K562 (cell line): ENCODE results near the gene PPP6R3. TPM values are rescaled to one million over a fixed set of nuclear protein-coding genes. Genes with fewer than 3 reads are reported as not detected.

Experiments
- ATAC-seq: fragments of 200-7000 bp; cut with Tn5 transposase; 3 replicates; pipeline ENCODE4 v1.9.1; 2020; ENCODE audit warnings: moderate library complexity
- BruUV-seq: library from RNA; stranded (reverse); fragments of 400-500 nt; replicated peaks from 2 replicates; lab custom pipeline; 2021; lab: Mats Ljungman, UMichigan
- CTCF ChIA-PET: fragments of 300-600 bp; formaldehyde crosslinking; extraction: SDS; loops from one replicate; lab custom pipeline; 2021; ENCODE audit warnings: low intra/inter-chr PET ratio; lab: Yijun Ruan, JAX
- POLR2A ChIA-PET: fragments of 300-600, 350-650 bp; sonication (Branson Sonifier 250); formaldehyde crosslinking; extraction: SDS; loops from one replicate; lab custom pipeline; 2021; ENCODE audit warnings: antibody characterized with exemption, inconsistent platforms; lab: Yijun Ruan, JAX
- DNase-seq, 4 experiments: peaks; one replicate each; pipeline versions ENCODE4 v3.0.0 to v3.0.0-alpha.2; 2011 to 2018; ENCODE audit warnings: low spot score in 3 of 4, mixed read lengths in 3 of 4; ENCODE audit errors: extremely low read depth in 1 of 4
- FAIRE-seq: peaks from 2 replicates; lab custom pipeline; 2011; peaks lifted over from hg19 to GRCh38; lab: Jason Lieb, UNC
- H2AFZ ChIP-seq: 2 replicates; pipeline ENCODE4 v1.6.0; 2011; ENCODE audit warnings: low read depth, low read length, control low read depth, inconsistent platforms
- H3K27ac ChIP-seq: fragments of 200-600 bp; 3 replicates; pipeline ENCODE4 v1.8.0; 2011; ENCODE audit warnings: low read depth, mild to moderate bottlenecking, control low read depth, inconsistent platforms, low read length, moderate library complexity, mixed read lengths; ENCODE audit errors: extremely low read depth
- H3K27me3 ChIP-seq, 2 experiments: fragments of 300-600 bp in 1 of 2; 2 replicates in 1 of 2; 3 replicates in 1 of 2; pipeline versions ENCODE4 v1.6.0 to v1.8.0; 2011; ENCODE audit warnings: inconsistent platforms in 2 of 2, low read length in 2 of 2, mild to moderate bottlenecking in 1 of 2, mixed read lengths in 1 of 2, moderate library complexity in 1 of 2; ENCODE audit not compliant: control insufficient read depth in 2 of 2, insufficient read depth in 2 of 2
- H3K36me3 ChIP-seq: fragments of 300-600 bp; 3 replicates; pipeline ENCODE4 v1.8.0; 2011; ENCODE audit warnings: mild to moderate bottlenecking, low read length, inconsistent platforms; ENCODE audit not compliant: control insufficient read depth, insufficient read depth
- H3K4me1 ChIP-seq, 2 experiments: fragments of 200-600 bp in 1 of 2; replicated peaks in 1 of 2; 2 replicates in 1 of 2; 3 replicates in 1 of 2; pipeline versions ENCODE4 v1.5.1 to v1.8.0; 2011; ENCODE audit warnings: inconsistent platforms in 2 of 2, low read length in 2 of 2, mild to moderate bottlenecking in 1 of 2, mixed read lengths in 1 of 2, moderate library complexity in 1 of 2; ENCODE audit not compliant: control insufficient read depth in 2 of 2, insufficient read depth in 2 of 2
- H3K4me2 ChIP-seq: 2 replicates; pipeline ENCODE4 v1.6.1; 2011; ENCODE audit warnings: low read length, control low read depth, inconsistent platforms, mixed read lengths; ENCODE audit not compliant: insufficient read depth
- H3K4me3 ChIP-seq: fragments of 200-600 bp; sonication (generic), shearing (Covaris generic); 2 replicates; pipeline ENCODE4 v1.5.1; 2016; ENCODE audit warnings: control low read depth, inconsistent platforms
- H3K79me2 ChIP-seq: fragments of 200-600 bp; 3 replicates; pipeline ENCODE4 v1.8.0; 2011; ENCODE audit warnings: low read length, inconsistent platforms; ENCODE audit not compliant: control insufficient read depth, insufficient read depth
- H3K9ac ChIP-seq, 2 experiments: 2 replicates each; pipeline versions ENCODE4 v1.6.0 to v1.6.1; 2011; ENCODE audit warnings: low read depth in 2 of 2, low read length in 2 of 2, control low read depth in 1 of 2, inconsistent platforms in 1 of 2, mild to moderate bottlenecking in 1 of 2, mixed read lengths in 1 of 2; ENCODE audit not compliant: insufficient read depth in 1 of 2
- H3K9me1 ChIP-seq: one replicate; pipeline ENCODE4 v1.6.0; 2011; ENCODE audit warnings: inconsistent platforms, mild to moderate bottlenecking, low read length, moderate library complexity; ENCODE audit not compliant: control insufficient read depth, insufficient read depth
- H3K9me3 ChIP-seq: replicated peaks from 2 replicates; pipeline ENCODE4 v1.5.1; 2011; ENCODE audit warnings: low read depth, low read length, inconsistent platforms; ENCODE audit not compliant: control insufficient read depth, insufficient read depth
- H4K20me1 ChIP-seq: replicated peaks from 2 replicates; pipeline ENCODE4 v1.6.1; 2011; ENCODE audit warnings: low read length, inconsistent platforms, mixed read lengths; ENCODE audit not compliant: control insufficient read depth, insufficient read depth
- ATF4 ChIP-seq: fragments of 450-650 bp; formaldehyde crosslinking; IDR thresholded peaks from 2 replicates; pipeline ENCODE4 v1.4.0; 2022; ENCODE audit warnings: mild to moderate bottlenecking, moderate library complexity
- EGR1 ChIP-seq: fragments of 450-650 bp; conservative IDR thresholded peaks from 2 replicates; pipeline ENCODE4 v1.6.1; 2017; ENCODE audit warnings: mild to moderate bottlenecking
- GTF2A2 ChIP-seq: IDR thresholded peaks from 2 replicates; pipeline ENCODE4 v1.6.1; 2016; ENCODE audit warnings: mild to moderate bottlenecking, missing genetic modification characterization, missing compliant biosample characterization
- HCFC1 ChIP-seq: IDR thresholded peaks from 2 replicates; pipeline ENCODE4 v1.6.1; 2012; ENCODE audit warnings: low read depth, low read length, improper control_type of control experiment
- NR2C2 ChIP-seq, 2 experiments: fragments of 200-800 bp in 1 of 2; sonication (Bioruptor generic) in 1 of 2; sonication (generic) in 1 of 2; formaldehyde crosslinking in 1 of 2; IDR thresholded peaks; 2 replicates each; pipeline versions ENCODE4 v1.6.1 to v1.8.0; 2016 to 2022; ENCODE audit warnings: mild to moderate bottlenecking in 1 of 2, missing compliant biosample characterization in 1 of 2, missing genetic modification characterization in 1 of 2, missing genetic modification reagents in 1 of 2
- PKNOX1 ChIP-seq: fragments of 450-650 bp; IDR thresholded peaks from 2 replicates; pipeline ENCODE4 v1.6.1; 2016
- THAP12 ChIP-seq: fragments of 250-450 bp; sonication (Bioruptor Pico); IDR thresholded peaks from 2 replicates; pipeline ENCODE4 v1.9.0; 2021; ENCODE audit warnings: mild to moderate bottlenecking, inconsistent platforms
- TSC22D4 ChIP-seq: fragments of 450-650 bp; IDR thresholded peaks from 2 replicates; pipeline ENCODE4 v1.6.1; 2016; ENCODE audit warnings: missing genetic modification characterization, missing biosample characterization, control low read depth
- ZNF134 ChIP-seq: fragments of 250-450 bp; sonication (Bioruptor Pico); conservative IDR thresholded peaks from 2 replicates; pipeline ENCODE4 v1.4.0; 2020
- ZNF224 ChIP-seq: sonication (generic); formaldehyde crosslinking; IDR thresholded peaks from 2 replicates; pipeline ENCODE4 v1.8.0; 2022; ENCODE audit warnings: mild to moderate bottlenecking, missing genetic modification reagents
- WGBS: fragments of 100-300 bp; shearing (Covaris generic); methylation state at CpG from one replicate; pipeline ENCODE4 v1.1.6; 2016; ENCODE audit warnings: low coverage, mixed read lengths; ENCODE audit not compliant: insufficient coverage; ENCODE audit errors: missing lambda C conversion rate; 5-methylcytosine and 5-hydroxymethylcytosine counted together
- in situ Hi-C: fragments of 300-500 bp; cut with MboI; formaldehyde crosslinking; loops from 4 replicates; pipeline ENCODE4 v1.15.0; 2018; ENCODE audit warnings: inconsistent platforms, mixed read lengths
- intact Hi-C: fragments of 100-400 bp; cut with micrococcal nuclease; formaldehyde crosslinking; loops from 2 replicates; pipeline ENCODE4 v1.14.2; 2022
- polyA plus RNA-seq, 8 experiments: library from polyadenylated mRNA; depleted of rRNA in 4 of 8; stranded (reverse) in 5 of 8; unstranded in 3 of 8; fragments of >200 nt; fragmentation: Nextera tagmentation in 2 of 8; fragmentation: Illumina TruSeq in 1 of 8; extraction: Ambion mirVana in 2 of 8; extraction: Trizol in 1 of 8; gene quantifications; 2 replicates each; pipeline versions ENCODE4 v1.2.1 to v1.2.3, GENCODE V29; 2011 to 2014; ENCODE audit warnings: inconsistent platforms in 1 of 8, missing spikeins in 1 of 8
- total RNA-seq, 7 experiments: library from RNA; depleted of rRNA in 6 of 7; stranded (reverse); fragments of >200 nt in 6 of 7; fragmentation: Illumina TruSeq in 2 of 7; extraction: Trizol in 2 of 7; gene quantifications; 2 replicates each; pipeline versions ENCODE4 v1.2.1 to v1.2.3, GENCODE V29; 2011 to 2021; ENCODE audit warnings: low replicate concordance in 1 of 7

The PPP6R3 gene
- total and polyA plus RNA-seq, 9 of the 15 experiments (the other 6 are each of a cell fraction or from before 2014, with no cell fraction given), result 20.3 to 117 (median 80.6) TPM

GRCh38 chr11:68430384-68430783 is 30.2 kb upstream of the PPP6R3 start:
- no peak overlapping the region for H3K4me2 ChIP-seq
- H3K36me3 ChIP-seq, result peaks cover 65% of the 10 kb centered on the region; the same call in 2 of the 3 replicates
- no peak overlapping the region for H3K4me3 ChIP-seq
- no peaks in the 10 kb centered on the region for H4K20me1 ChIP-seq
- in situ Hi-C loops (no loop called here), intact Hi-C loops (no loop called here)
- BruUV-seq, result no TSS peak
- POLR2A ChIA-PET, result interaction anchor here (0.9 kb wide), 1 partner anchor 9 kb away, joined by 3 read pairs; no protein-coding TSS in a partner anchor
- H2AFZ ChIP-seq, result no peak overlapping the region
- H3K27ac ChIP-seq, result no peak overlapping the region
- no peak overlapping the region for H3K9ac ChIP-seq
- no peak for TF ChIP-seq EGR1
- TF ChIP-seq PKNOX1, result 0 out of 2 replicates have a peak, but pooled peaks have one; percentile 6
- no peaks in the 10 kb centered on the region for H3K79me2 ChIP-seq
- FAIRE-seq (no peak), DNase-seq (no peak), ATAC-seq (no peak)
- WGBS, result 91% methylated on average over 4 of the region's 5 CpGs
- CTCF ChIA-PET, result no interaction called here
- H3K27me3 ChIP-seq, result no peaks in the 10 kb centered on the region
- H3K9me3 ChIP-seq, result no peaks in the 10 kb centered on the region; the same call in 1 of the 2 replicates
- H3K9me1 ChIP-seq, result no peaks in the 10 kb centered on the region
- H3K4me1 ChIP-seq, result peaks cover 0 to 11% of the 10 kb centered on the region in 2 experiments; a peak in 1 of 5 replicates

GRCh38 chr11:68430801-68431200 is 29.8 kb upstream of the PPP6R3 start:
- H3K4me1 ChIP-seq, result peaks cover 0 to 12% of the 10 kb centered on the region in 2 experiments; a peak in 1 of 5 replicates
- H3K79me2 ChIP-seq, result no peaks in the 10 kb centered on the region
- no peak overlapping the region for H2AFZ ChIP-seq
- no peaks in the 10 kb centered on the region for H4K20me1 ChIP-seq
- in situ Hi-C loops (no loop called here), intact Hi-C loops (no loop called here)
- 88% methylated on average over 3 of the region's 3 CpGs for WGBS
- ATAC-seq (no peak), FAIRE-seq (no peak), DNase-seq (no peak)
- no peaks in the 10 kb centered on the region; the same call in 1 of the 2 replicates for H3K9me3 ChIP-seq
- H3K9me1 ChIP-seq, result no peaks in the 10 kb centered on the region
- POLR2A ChIA-PET, result no interaction called here
- H3K4me2 ChIP-seq, result no peak overlapping the region
- H3K36me3 ChIP-seq, result peaks cover 63% of the 10 kb centered on the region; the same call in 2 of the 3 replicates
- CTCF ChIA-PET, result no interaction called here
- BruUV-seq, result no TSS peak
- no peak overlapping the region for H3K27ac ChIP-seq
- no peaks in the 10 kb centered on the region for H3K27me3 ChIP-seq
- H3K4me3 ChIP-seq, result no peak overlapping the region
- no peak overlapping the region for H3K9ac ChIP-seq
- TF ChIP-seq NR2C2 (CRISPR knock-in tag; IDR thresholded peaks at IDR 0.05) (no peak), NR2C2 (tag; IDR thresholded peaks at IDR 0.05) (no peak), GTF2A2 (tag) (no peak), HCFC1 (no peak), THAP12 (CRISPR knock-in tag) (no peak), ZNF134 (CRISPR knock-in tag) (no peak), ZNF224 (CRISPR knock-in tag) (no peak), TSC22D4 (tag) (no peak), ATF4 (CRISPR knock-in tag) (no peak)
